ENCODE results near the gene ZNF830.
"Not testable (repeated sequence)": the region's sequence is repeated elsewhere in the genome, so short reads cannot be mapped to it uniquely, and the experiment has no call there.

ZNF830 gene

GRCh38 chr17:34999456-34999855, 38.1 kb downstream of the ZNF830 start:
- Histone ChIP-seq H3K4me3 (ENCODE audit: low read length) (no peak overlapping the region), H3K27ac (ENCODE audit: low read length) (no peak overlapping the region), H3K79me2 (ENCODE audit: low read length) (no peaks in the 10 kb centered on the region), H3K9me3 (replicated peaks; ENCODE audit: insufficient read depth, low read length) (no peaks in the 10 kb centered on the region), H3K27me3 (replicated peaks; ENCODE audit: insufficient read depth, low read length) (no peaks in the 10 kb centered on the region), H3K36me3 (replicated peaks; ENCODE audit: insufficient read depth, low read length) (peaks cover 3% of the 10 kb centered on the region; the same call in 1 of the 2 replicates), H3K4me1 (ENCODE audit: low read length) (peaks cover 5% of the 10 kb centered on the region; the same call in 1 of the 2 replicates), H3K9ac (ENCODE audit: low read length) (no peak overlapping the region), H4K20me1 (ENCODE audit: insufficient read depth, low read length) (no peaks in the 10 kb centered on the region), H2AFZ (ENCODE audit: low read length) (no peak overlapping the region), H3F3A (ENCODE audit: insufficient read depth, low read length) (no peaks in the 10 kb centered on the region), H3K4me2 (ENCODE audit: low read depth, low read length) (no peak overlapping the region), H3K9me2 (replicated peaks; ENCODE audit: insufficient read depth, low read length) (no peaks in the 10 kb centered on the region)
- no peak for TF ChIP-seq EZH2phosphoT487 (IDR thresholded peaks at IDR 0.05; ENCODE audit: low read length)
- TF ChIP-seq, protein P1, sequence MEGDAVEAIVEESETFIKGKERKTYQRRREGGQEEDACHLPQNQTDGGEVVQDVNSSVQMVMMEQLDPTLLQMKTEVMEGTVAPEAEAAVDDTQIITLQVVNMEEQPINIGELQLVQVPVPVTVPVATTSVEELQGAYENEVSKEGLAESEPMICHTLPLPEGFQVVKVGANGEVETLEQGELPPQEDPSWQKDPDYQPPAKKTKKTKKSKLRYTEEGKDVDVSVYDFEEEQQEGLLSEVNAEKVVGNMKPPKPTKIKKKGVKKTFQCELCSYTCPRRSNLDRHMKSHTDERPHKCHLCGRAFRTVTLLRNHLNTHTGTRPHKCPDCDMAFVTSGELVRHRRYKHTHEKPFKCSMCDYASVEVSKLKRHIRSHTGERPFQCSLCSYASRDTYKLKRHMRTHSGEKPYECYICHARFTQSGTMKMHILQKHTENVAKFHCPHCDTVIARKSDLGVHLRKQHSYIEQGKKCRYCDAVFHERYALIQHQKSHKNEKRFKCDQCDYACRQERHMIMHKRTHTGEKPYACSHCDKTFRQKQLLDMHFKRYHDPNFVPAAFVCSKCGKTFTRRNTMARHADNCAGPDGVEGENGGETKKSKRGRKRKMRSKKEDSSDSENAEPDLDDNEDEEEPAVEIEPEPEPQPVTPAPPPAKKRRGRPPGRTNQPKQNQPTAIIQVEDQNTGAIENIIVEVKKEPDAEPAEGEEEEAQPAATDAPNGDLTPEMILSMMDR (IDR thresholded peaks at IDR 0.05; ENCODE audit: low read length) = no peak
- TF ChIP-seq EZH2 (optimal IDR thresholded peaks at IDR 0.05; ENCODE audit: low read depth, low read length) = no peak
- DNase-seq = no peak

GRCh38 chr17:35000965-35001364, 39.6 kb downstream of the ZNF830 start:
- DNase-seq; H3K9ac ChIP-seq (ENCODE audit: low read length); H3F3A ChIP-seq (ENCODE audit: insufficient read depth, low read length); H3K79me2 ChIP-seq (ENCODE audit: low read length); H2AFZ ChIP-seq (ENCODE audit: low read length); H3K4me3 ChIP-seq (ENCODE audit: low read length); H3K9me2 ChIP-seq (replicated peaks; ENCODE audit: insufficient read depth, low read length); H3K36me3 ChIP-seq (replicated peaks; ENCODE audit: insufficient read depth, low read length); H3K4me1 ChIP-seq (ENCODE audit: low read length); H3K9me3 ChIP-seq (replicated peaks; ENCODE audit: insufficient read depth, low read length); H4K20me1 ChIP-seq (ENCODE audit: insufficient read depth, low read length); H3K27me3 ChIP-seq (replicated peaks; ENCODE audit: insufficient read depth, low read length); H3K4me2 ChIP-seq (ENCODE audit: low read depth, low read length); H3K27ac ChIP-seq (ENCODE audit: low read length): not testable (repeated sequence)

- TF ChIP-seq, protein P1 (IDR thresholded peaks at IDR 0.05; ENCODE audit: low read length) = no peak
- TF ChIP-seq EZH2phosphoT487 (IDR thresholded peaks at IDR 0.05; ENCODE audit: low read length) (no peak), EZH2 (optimal IDR thresholded peaks at IDR 0.05; ENCODE audit: low read depth, low read length) (no peak)
- H3K4me2 ChIP-seq (ENCODE audit: low read depth, low read length) = no peak overlapping the region
- H3K9ac ChIP-seq (ENCODE audit: low read length) = no peak overlapping the region
- H3K4me3 ChIP-seq (ENCODE audit: low read length) = no peak overlapping the region
- no peaks in the 10 kb centered on the region for H4K20me1 ChIP-seq (ENCODE audit: insufficient read depth, low read length)
- H3F3A ChIP-seq (ENCODE audit: insufficient read depth, low read length) = no peaks in the 10 kb centered on the region
- H3K9me2 ChIP-seq (replicated peaks; ENCODE audit: insufficient read depth, low read length) = no peaks in the 10 kb centered on the region
- H3K79me2 ChIP-seq (ENCODE audit: low read length) = no peaks in the 10 kb centered on the region
- H2AFZ ChIP-seq (ENCODE audit: low read length) = no peak overlapping the region
- H3K27ac ChIP-seq (ENCODE audit: low read length) = no peak overlapping the region
- H3K9me3 ChIP-seq (replicated peaks; ENCODE audit: insufficient read depth, low read length) = no peaks in the 10 kb centered on the region
- peaks cover 5% of the 10 kb centered on the region; the same call in 1 of the 2 replicates for H3K4me1 ChIP-seq (ENCODE audit: low read length)
- no peaks in the 10 kb centered on the region for H3K27me3 ChIP-seq (replicated peaks; ENCODE audit: insufficient read depth, low read length)
- DNase-seq = no peak
- no peaks in the 10 kb centered on the region; the same call in 1 of the 2 replicates for H3K36me3 ChIP-seq (replicated peaks; ENCODE audit: insufficient read depth, low read length)
These were observed 40.2 kb downstream of the ZNF830 start for GRCh38 chr17:35001549-35001948.

GRCh38 chr17:35002876-35003551, 41.7 kb downstream of the ZNF830 start:
- H3K4me2 ChIP-seq (ENCODE audit: low read depth, low read length) = no peak overlapping the region
- DNase-seq = no peak
- no peak overlapping the region for H3K9ac ChIP-seq (ENCODE audit: low read length)
- H3K9me3 ChIP-seq (replicated peaks; ENCODE audit: insufficient read depth, low read length) = no peaks in the 10 kb centered on the region
- H3K9me2 ChIP-seq (replicated peaks; ENCODE audit: insufficient read depth, low read length) = no peaks in the 10 kb centered on the region
- no peaks in the 10 kb centered on the region for H3K36me3 ChIP-seq (replicated peaks; ENCODE audit: insufficient read depth, low read length)
- no peaks in the 10 kb centered on the region for H3K27me3 ChIP-seq (replicated peaks; ENCODE audit: insufficient read depth, low read length)
- TF ChIP-seq EZH2 (optimal IDR thresholded peaks at IDR 0.05; ENCODE audit: low read depth, low read length) = no peak
- TF ChIP-seq, protein P1 (IDR thresholded peaks at IDR 0.05; ENCODE audit: low read length) = no peak
- no peak for TF ChIP-seq EZH2phosphoT487 (IDR thresholded peaks at IDR 0.05; ENCODE audit: low read length)
- no peak overlapping the region for H3K4me3 ChIP-seq (ENCODE audit: low read length)
- peaks cover 5% of the 10 kb centered on the region; the same call in 1 of the 2 replicates for H3K4me1 ChIP-seq (ENCODE audit: low read length)
- no peaks in the 10 kb centered on the region for H4K20me1 ChIP-seq (ENCODE audit: insufficient read depth, low read length)
- no peaks in the 10 kb centered on the region for H3F3A ChIP-seq (ENCODE audit: insufficient read depth, low read length)
- no peaks in the 10 kb centered on the region for H3K79me2 ChIP-seq (ENCODE audit: low read length)
- no peak overlapping the region for H2AFZ ChIP-seq (ENCODE audit: low read length)
- H3K27ac ChIP-seq (ENCODE audit: low read length) = no peak overlapping the region
